Measurements from ENCODE around the gene MRPL37.

Gene MRPL37

DNA sequence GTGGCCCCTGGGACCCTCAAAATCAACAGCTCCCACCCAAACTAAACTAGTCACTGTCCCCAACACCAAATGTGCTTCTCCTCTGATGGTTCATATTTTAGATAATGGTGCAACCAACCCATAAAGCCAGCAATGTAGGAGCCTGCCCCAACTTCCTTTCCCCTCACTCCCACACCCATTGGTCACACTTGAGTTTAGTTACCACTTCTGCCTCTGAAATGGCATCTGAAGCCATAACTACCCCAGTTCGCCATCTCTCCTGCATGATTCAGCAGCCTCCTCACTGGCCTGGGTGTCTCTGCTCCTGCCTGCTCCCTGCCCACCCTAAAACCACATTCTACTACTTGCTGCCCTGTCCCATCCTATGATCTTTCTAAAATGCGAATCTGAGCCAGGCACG is 43.8 kb upstream of the MRPL37 start:
- H3K27ac ChIP-seq = no peak overlapping the region
- no peaks in the 10 kb centered on the region for H3K27me3 ChIP-seq (ENCODE audit: control insufficient read depth, insufficient read depth, low read length)
- no peak overlapping the region for H2AFZ ChIP-seq
- no peaks in the 10 kb centered on the region for H3K9me3 ChIP-seq (ENCODE audit: control insufficient read depth, low read length)
- TF ChIP-seq, protein P1, sequence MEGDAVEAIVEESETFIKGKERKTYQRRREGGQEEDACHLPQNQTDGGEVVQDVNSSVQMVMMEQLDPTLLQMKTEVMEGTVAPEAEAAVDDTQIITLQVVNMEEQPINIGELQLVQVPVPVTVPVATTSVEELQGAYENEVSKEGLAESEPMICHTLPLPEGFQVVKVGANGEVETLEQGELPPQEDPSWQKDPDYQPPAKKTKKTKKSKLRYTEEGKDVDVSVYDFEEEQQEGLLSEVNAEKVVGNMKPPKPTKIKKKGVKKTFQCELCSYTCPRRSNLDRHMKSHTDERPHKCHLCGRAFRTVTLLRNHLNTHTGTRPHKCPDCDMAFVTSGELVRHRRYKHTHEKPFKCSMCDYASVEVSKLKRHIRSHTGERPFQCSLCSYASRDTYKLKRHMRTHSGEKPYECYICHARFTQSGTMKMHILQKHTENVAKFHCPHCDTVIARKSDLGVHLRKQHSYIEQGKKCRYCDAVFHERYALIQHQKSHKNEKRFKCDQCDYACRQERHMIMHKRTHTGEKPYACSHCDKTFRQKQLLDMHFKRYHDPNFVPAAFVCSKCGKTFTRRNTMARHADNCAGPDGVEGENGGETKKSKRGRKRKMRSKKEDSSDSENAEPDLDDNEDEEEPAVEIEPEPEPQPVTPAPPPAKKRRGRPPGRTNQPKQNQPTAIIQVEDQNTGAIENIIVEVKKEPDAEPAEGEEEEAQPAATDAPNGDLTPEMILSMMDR (IDR thresholded peaks at IDR 0.05) = no peak
- H3K9ac ChIP-seq = no peak overlapping the region
- H3K4me1 ChIP-seq = no peaks in the 10 kb centered on the region
- H3K4me3 ChIP-seq (ENCODE audit: low read depth, low read length) = no peak overlapping the region
- no peaks in the 10 kb centered on the region for H3K36me3 ChIP-seq (ENCODE audit: control insufficient read depth, insufficient read depth, low read length)
- H3K4me2 ChIP-seq (ENCODE audit: low read length) = no peak overlapping the region
- no peaks in the 10 kb centered on the region for H3K79me2 ChIP-seq

DNA sequence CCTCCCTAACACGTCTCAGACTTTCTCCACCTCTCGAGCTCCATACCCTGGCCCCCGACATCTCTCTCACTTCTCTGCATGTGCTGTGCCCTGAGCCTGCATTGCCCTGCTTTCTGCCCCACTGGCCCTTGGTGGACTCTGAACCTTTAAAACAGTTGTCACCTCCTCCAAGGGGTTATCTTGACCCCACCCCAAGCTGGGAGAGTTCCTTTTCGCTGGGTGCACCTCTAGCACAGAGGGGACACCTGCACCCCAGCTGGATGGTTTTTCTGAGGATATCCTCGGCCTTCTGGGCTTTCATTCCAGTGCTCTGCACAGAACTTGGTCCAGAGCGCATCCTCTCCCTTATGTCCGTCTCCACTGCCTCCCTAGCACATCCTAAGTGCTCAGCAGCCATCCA is 43.0 kb upstream of the MRPL37 start:
- Histone ChIP-seq H3K4me1 (no peaks in the 10 kb centered on the region), H3K9me3 (ENCODE audit: control insufficient read depth, low read length) (no peaks in the 10 kb centered on the region), H3K79me2 (no peaks in the 10 kb centered on the region), H3K4me2 (ENCODE audit: low read length) (no peak overlapping the region), H3K4me3 (ENCODE audit: low read depth, low read length) (no peak overlapping the region), H3K36me3 (ENCODE audit: control insufficient read depth, insufficient read depth, low read length) (no peaks in the 10 kb centered on the region), H2AFZ (no peak overlapping the region), H3K27me3 (ENCODE audit: control insufficient read depth, insufficient read depth, low read length) (no peaks in the 10 kb centered on the region), H3K9ac (no peak overlapping the region), H3K27ac (no peak overlapping the region)
- TF ChIP-seq, protein P1 (IDR thresholded peaks at IDR 0.05) = no peak

DNA sequence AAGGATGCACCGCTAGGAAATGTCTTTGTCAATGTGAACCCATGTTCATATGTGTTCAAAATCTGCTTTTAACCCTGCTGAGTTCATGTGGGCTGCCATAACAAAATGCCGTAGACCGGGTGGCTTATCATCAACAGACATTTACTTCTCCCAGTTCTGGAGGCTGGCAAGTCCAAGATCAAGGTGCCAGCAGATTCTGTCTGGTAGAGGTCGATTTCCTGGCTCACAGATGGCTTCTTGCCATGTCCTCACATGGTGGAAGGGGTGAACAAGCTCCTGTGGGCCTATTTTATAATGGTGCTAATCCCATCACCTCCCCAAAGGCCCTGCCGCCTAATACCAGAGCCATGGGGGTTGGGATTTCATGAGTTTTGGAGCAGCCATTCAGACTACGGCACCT is 42.6 kb upstream of the MRPL37 start:
- Histone ChIP-seq H2AFZ (no peak overlapping the region), H3K36me3 (ENCODE audit: control insufficient read depth, insufficient read depth, low read length) (no peaks in the 10 kb centered on the region), H3K27me3 (ENCODE audit: control insufficient read depth, insufficient read depth, low read length) (no peaks in the 10 kb centered on the region), H3K9me3 (ENCODE audit: control insufficient read depth, low read length) (no peaks in the 10 kb centered on the region), H3K4me2 (ENCODE audit: low read length) (no peak overlapping the region), H3K27ac (no peak overlapping the region), H3K4me3 (ENCODE audit: low read depth, low read length) (no peak overlapping the region), H3K4me1 (no peaks in the 10 kb centered on the region), H3K9ac (no peak overlapping the region), H3K79me2 (no peaks in the 10 kb centered on the region)
- TF ChIP-seq, protein P1 (IDR thresholded peaks at IDR 0.05) = no peak

DNA sequence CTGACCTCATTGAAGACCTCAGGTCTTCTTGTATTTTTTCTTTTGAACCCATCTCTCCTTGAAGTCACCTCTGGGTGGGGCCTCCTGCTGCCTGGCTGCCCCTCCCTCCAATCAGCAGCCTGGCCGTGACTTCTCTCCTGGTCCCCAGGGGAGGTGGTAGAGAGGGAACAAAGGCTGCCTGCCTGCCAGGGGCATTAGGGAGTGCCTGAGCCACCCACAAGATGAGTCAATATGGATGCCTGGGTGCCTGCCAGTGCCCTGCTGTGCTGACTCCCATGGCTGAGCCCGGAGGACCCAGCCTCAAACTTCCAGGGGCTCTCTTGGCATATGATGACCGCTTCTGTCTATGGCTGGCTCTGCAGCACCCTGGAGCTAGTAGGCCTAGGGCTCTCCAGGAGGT is 41.9 kb upstream of the MRPL37 start:
- Histone ChIP-seq H3K4me2 (ENCODE audit: low read length) (no peak overlapping the region), H3K27me3 (ENCODE audit: control insufficient read depth, insufficient read depth, low read length) (no peaks in the 10 kb centered on the region), H3K9ac (no peak overlapping the region), H3K4me3 (ENCODE audit: low read depth, low read length) (no peak overlapping the region), H3K79me2 (no peaks in the 10 kb centered on the region), H3K4me1 (no peaks in the 10 kb centered on the region), H2AFZ (no peak overlapping the region), H3K36me3 (ENCODE audit: control insufficient read depth, insufficient read depth, low read length) (no peaks in the 10 kb centered on the region), H3K27ac (no peak overlapping the region), H3K9me3 (ENCODE audit: control insufficient read depth, low read length) (no peaks in the 10 kb centered on the region)
- TF ChIP-seq, protein P1 (IDR thresholded peaks at IDR 0.05) = no peak

DNA sequence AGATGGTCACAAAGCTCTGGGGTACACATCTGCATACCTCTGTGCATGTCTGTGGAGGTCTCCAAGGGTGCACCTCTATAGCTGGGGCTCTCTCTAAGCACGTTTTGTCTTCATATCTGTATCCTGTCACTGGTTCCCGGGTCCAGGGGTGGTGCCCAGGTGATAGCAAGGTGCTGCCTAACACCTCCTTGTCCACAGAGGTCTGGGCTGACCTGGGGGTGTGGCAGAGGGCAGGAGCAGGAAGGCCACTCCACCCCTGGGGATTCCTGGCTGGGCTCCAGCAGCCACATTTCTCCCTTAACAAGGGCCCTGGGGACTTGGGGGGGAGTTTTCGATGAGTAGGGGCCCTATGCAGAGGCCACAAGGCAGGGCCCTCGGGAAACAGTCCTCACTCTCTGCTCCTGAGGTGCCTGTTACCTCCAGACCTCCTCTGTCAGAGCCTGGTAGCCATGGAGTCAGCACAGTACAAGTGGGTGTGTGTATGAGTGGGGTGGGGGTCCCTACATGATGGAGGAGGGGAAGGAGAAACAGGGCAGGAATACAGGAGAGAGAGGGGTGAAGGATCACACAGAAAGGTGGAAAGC is 40.1 kb upstream of the MRPL37 start:
- TF ChIP-seq, protein P1 (IDR thresholded peaks at IDR 0.05) = no peak
- Histone ChIP-seq H3K27ac (no peak overlapping the region), H3K4me1 (no peaks in the 10 kb centered on the region), H3K79me2 (no peaks in the 10 kb centered on the region), H3K4me3 (ENCODE audit: low read depth, low read length) (no peak overlapping the region), H3K4me2 (ENCODE audit: low read length) (no peak overlapping the region), H3K36me3 (ENCODE audit: control insufficient read depth, insufficient read depth, low read length) (no peaks in the 10 kb centered on the region), H3K9ac (no peak overlapping the region), H2AFZ (no peak overlapping the region), H3K27me3 (ENCODE audit: control insufficient read depth, insufficient read depth, low read length) (no peaks in the 10 kb centered on the region), H3K9me3 (ENCODE audit: control insufficient read depth, low read length) (no peaks in the 10 kb centered on the region)

Data from parathyroid adenoma (tissue), 2 donors.